ENCODE results near the gene CCDC148.
"Not testable (repeated sequence)": the region's sequence is repeated elsewhere in the genome, so short reads cannot be mapped to it uniquely, and the experiment has no call there.

CCDC148 gene

DNA sequence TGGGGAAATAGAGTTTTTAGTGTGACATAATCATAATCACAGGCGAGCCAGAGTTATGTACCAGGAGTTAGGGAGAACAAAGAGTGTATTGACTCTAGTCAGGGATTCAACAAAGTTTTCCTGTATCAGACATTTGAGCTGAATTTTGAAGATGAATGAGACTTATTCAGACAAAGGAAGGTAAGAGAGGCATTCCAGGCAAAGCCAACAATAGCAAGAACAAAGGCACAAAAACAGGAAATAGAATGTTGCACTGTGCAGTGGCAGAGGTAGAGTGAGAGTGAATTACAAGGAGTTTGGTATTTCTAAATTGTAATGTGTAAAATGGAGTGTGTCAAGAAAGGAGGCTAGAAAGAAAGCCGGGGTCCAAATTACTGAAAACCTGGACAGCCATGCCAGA is 156.2 kb downstream of the CCDC148 start:
- FAIRE-seq = no peak

DNA sequence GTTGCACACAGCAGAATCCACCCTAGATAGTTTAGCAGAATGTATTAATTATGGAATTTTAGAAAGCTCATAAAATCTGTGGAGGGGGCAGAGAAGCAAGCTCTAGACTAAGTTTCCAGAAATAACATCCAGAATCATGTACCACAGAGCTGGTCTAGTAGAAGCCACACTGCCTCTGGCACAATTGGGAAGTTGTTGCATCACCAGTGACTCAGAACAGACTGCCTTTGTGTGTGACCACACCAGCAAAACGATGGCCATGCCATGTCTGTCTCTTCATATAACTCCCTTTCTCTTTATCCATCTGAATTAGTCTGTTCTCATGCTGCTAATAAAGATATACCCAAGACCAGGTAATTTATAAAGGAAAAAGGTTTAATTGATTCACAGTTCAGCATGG is 158.9 kb downstream of the CCDC148 start:
- DNase-seq (ENCODE audit: low spot score) (no peak), FAIRE-seq (no peak)

More for the DNA sequence above, 156.2 kb downstream of the CCDC148 start:
- DNase-seq (ENCODE audit: low spot score) = no peak

DNA sequence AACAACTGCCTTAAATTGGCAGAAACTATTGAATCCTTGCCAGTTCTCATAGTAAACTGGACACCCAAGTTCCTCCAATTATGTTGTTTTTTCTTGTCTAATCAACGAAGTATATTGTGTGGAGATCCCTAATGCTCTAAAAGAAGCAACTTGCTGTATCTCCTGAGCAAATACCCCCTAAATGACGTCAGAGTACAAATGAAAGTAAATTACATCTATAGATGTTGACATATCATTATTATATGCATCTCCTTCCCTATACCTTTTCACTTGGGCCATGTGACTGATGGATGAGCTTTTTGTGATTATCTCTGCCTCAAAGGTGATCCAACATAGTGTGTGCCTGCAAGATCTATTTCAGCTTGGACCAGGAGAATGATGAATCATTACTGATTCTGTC is 159.4 kb downstream of the CCDC148 start:
- no peak for FAIRE-seq

DNA sequence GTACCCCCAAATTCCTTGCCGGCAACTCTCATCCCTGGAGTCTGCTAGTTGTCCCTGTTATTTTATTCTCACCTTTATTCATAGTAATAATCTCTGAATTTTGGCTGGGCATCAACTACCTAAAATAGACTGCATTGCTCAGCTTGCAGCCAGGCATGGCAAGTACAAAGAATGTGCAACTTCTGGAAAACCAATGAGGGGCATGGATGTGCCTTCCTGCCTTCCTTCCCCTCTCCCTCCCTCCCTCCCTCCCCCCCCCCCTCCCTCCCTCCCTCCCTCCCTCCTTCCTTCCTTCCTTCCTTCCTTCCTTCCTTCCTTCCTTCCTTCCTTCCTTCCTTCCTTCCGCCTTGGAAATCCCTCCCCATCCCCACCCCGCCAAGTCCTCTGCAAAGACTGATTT is 162.8 kb downstream of the CCDC148 start:
- no peak for FAIRE-seq
- no peak for DNase-seq (ENCODE audit: low spot score)

More for the DNA sequence above, 159.4 kb downstream of the CCDC148 start:
- no peak for DNase-seq (ENCODE audit: low spot score)

DNA sequence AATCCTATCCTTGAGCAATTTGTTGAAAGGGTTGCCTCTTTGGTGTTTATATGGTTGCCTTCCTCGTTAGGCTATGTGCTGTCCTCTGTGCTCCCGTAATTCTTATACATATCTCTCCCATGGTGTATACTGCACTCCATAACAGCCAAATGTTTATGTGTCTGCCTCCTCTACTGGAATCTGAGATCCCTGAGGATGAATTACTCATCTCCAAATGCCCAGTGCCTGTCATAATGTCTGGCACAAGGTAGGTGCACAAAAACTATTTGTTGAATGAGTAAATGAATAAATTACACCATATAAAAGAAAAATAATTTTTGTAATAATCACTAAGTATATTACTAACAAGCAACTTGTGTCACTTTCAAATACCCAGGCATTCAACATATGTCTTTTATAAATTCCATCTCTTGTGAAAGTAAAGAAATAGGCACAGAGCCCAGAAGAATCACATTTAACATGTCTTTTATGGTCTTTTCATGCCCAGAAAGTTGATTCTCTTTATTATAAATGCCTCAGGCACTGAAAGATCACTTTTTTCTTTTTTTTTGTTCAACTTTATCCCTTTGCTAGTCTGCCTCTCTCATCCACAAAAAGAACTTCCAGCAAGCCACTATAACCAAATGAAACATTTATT is 164.9 kb downstream of the CCDC148 start:
- FAIRE-seq (no peak), DNase-seq (ENCODE audit: low spot score) (no peak)

DNA sequence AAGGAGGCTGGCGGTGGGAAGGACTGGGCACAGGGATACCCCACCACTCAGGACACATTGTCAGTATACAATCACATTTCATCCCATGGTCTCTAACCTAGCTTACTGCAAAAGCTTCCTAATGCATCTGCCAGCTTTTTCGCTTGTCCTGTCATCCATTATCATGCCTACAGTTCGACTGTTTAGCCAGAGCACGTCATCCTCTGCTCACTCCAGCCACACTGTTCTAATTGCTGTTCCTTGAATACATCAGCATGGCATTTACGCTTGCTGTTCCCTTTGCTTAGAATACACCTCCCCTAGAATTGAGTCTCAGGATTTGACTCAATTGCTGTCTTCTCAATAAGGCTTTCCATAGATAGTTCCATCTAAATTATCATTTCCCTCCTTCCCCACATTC is 166.3 kb downstream of the CCDC148 start:
- DNase-seq (ENCODE audit: low spot score) (no peak), FAIRE-seq (no peak)

DNA sequence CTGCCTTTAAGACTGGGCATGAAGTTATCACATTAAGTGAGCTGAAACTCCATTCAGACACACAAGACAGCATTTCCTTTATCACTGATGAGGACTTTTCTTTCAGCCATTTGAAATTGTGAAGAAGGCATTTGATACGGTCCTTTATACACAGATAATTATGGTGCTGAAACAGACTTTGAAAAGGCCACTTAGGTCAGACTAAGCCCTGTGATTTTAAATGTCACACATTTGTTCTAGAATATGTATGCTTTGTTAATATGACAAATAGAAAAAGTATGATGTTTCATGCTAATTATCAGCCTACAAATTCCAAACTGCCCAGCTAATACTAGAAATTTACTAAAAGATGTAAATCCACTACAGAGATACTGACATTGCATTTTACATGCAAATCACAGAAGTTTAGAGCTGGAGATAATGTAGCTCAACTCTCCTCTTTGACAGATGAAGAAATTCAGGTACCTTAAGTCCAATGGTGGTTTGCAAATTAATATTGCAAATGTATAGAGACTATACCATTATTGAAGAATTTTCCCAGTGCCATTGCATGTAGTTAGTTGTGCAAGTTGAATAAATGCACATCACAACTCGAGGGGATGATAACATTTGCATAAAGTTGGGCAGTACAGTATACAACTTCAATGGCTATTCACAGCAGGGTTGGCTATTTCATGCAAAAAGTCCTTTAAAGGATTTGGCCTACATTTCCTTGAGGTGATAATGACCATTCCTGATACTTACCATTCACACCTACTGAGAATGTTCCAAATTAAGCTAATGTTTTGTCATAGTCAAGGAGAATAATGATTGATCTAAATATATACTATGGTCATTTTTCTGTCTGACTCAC is 179.7 kb downstream of the CCDC148 start:
- FAIRE-seq (no peak), DNase-seq (ENCODE audit: low spot score) (no peak)

DNA sequence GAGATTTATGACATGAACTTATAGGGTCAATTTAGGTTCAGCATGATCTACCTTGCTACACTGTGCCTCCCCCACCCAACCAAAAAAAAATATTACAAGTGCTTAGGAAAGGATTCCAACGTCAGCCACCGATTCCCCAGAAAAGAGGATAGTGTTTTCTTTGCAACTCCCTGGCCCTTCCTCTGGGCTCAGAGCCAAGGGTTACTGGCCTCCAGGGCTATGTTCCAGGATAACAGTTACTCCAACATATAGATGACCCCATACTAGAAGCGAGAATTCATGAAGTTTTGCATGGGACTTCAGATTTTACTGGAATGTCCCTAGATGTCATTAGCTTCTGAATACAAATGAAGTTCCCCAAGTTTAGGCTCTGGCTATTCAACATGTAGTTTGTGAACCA is 182.8 kb downstream of the CCDC148 start:
- FAIRE-seq (no peak), DNase-seq (ENCODE audit: low spot score) (no peak)

DNA sequence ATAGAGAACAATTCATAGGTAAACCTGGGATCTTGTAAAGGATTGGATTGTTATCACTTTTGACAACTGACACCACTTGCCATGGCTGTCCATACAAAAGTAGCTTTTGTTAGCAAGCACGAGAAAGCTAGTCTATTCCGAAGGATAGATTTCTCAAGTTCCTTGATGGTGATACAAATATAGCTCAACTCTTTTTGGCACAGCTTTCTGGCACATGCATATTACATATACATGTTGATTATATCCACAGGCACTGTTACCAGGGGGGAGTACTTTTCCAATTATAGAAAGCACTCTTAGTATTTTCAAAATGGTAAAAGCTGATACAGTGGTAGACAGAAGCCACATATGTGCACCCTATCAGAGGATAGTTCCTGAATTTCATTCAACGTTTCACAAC is 186.0 kb downstream of the CCDC148 start:
- FAIRE-seq = no peak
- DNase-seq (ENCODE audit: low spot score) = no peak

DNA sequence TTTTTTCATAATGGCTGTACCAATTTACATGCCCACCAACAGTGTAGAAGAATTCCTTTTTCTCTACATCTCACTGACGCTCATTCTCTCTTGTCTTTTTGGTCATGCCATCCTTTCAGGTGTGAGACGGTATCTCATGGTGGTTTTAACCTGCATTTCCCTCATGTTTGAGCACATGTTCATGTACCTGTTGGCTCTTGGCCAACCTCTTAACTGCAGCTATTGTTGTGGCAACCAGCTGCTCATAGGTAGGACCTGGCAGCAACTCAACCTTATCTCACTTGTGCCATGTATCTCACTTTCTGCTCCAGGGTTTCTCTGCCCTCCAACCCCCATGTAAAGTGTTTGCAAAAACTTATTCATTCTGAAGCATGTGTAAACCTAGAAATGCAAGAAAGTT is 187.4 kb downstream of the CCDC148 start:
- FAIRE-seq = no peak
- no peak for DNase-seq (ENCODE audit: low spot score)

DNA sequence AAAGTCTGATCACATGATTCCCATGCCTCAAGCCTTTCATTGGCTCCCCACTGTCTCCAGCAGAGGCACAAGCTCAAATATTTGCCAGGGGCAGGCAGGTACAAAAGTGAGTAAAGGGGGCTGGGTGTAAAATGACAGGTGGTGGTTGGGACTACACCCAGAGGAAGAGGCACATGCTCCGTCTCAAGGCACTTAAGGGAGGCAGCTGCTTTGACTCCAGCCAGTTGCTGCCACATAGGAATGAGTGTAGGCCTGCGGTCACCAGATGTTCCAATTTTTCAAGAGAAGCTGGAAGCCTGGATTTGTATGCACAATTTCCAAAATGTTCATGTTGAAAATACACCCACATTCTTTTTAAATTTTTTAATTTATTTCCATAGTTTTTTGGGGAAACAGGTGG is 190.4 kb downstream of the CCDC148 start:
- no peak for DNase-seq (ENCODE audit: low spot score)
- no peak for FAIRE-seq

DNA sequence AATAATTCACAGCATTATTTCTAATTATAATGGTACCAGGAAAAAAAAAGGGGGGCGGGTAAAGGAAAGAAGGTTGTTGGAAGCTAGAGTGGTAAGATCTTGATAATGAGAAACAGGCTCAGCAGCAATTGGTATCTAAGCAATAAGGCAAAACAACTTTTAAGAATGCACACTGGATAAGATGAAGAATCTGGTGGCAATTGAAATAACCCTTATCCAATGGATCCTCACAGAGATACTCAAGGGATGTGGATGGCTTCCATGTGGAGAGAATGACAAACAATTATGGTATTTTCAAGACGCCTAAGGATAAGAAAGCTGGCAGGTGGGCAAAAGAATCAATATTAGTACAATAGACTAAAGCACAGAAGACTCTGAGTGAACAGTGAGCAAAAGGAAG is 201.3 kb downstream of the CCDC148 start:
- FAIRE-seq (no peak), DNase-seq (ENCODE audit: low spot score) (no peak)

DNA sequence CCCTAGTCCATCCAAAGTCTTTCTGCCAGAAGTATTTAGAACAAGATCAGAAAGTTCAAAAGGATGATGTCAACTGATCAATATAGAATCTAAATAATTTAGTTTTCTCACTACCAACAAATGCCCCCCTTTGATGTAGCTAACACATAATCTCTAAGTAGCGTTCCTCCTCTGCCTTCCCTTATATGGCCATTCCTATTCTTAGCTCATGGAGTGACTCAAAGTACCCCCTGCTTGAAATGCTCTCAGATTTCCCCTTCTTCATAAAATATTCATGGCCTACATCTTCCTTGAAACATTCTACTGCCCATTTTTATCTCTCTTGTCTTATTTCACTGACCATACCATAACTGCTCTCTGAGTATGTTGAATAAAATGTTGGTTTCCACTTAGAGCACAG is 203.4 kb downstream of the CCDC148 start:
- FAIRE-seq = no peak

DNA sequence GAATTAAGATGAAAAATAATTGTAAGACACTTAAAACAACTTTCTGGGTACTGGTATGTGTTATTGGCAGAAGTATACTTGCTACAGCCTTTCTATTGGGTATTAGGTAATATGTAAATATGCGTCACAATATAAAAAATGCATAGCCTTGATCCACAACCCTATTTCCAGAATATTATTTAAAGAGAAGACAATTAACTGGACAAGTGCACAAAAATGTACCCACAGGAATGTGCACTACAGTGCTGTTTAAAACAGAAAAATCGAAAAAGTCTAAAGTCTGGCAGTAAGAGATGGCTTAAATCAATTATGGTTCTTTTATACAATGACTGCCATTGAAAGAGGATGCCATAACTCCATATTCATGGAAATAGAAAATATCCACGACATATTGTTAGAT is 205.2 kb downstream of the CCDC148 start:
- FAIRE-seq (no peak), DNase-seq (ENCODE audit: low spot score) (no peak)

More for the DNA sequence above, 203.4 kb downstream of the CCDC148 start:
- no peak for DNase-seq (ENCODE audit: low spot score)

DNA sequence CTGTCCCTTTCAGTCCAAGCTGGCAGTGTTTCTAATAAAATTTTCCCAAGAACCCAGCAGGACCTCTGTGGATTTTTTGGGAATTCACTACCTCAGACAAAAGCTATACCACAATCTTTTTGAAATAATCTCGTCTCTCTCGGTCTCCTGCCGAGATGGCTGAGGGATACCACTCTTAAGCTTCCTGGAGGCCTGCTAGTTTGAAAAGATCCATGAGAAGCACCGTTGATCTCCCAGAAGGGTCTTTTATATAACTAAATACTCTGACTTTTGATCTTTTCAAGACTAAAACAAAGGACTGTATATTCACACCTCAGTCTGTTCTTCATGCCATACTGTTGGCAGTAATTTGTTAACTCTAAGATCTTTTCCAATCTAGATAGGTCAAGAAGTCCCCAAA is 213.2 kb downstream of the CCDC148 start:
- DNase-seq (ENCODE audit: low spot score) = no peak
- no peak for FAIRE-seq

DNA sequence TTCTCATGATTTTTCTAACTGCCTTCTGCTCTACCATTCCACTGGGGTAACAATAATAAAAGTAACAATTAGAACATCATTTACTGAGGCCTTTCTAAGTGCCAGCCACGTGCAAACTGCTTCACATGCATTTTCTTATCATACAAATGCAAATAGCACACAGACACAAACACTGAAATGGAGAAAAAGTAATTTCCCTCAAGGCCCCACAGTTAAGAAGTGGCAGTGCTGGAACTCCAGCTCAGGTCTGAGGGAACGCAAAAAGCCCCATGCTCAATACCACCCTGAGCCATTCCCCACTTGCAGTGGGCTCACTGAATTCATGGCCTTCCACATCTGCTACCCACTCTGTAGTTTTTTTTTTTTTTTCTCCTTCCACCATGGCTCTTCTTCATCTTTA is 214.3 kb downstream of the CCDC148 start:
- FAIRE-seq (no peak), DNase-seq (ENCODE audit: low spot score) (no peak)

DNA sequence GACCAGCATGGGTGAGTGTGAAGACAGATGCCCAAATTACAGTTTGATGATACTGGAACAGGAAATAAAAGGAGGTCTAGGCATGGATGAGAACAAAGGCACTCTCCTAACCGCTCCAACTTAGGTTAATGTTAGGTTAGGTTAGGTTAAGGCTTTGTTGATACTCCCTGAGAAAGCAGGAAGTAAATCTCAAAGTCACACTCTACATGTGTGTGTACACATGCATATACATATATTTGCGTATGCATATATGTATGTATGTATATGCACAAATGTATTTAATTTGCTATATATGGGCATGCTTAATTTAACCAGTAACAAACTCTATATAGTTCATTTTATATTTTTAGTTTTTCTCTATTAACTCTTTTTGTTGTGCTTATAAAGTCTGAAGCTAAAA is 215.6 kb downstream of the CCDC148 start:
- DNase-seq (ENCODE audit: low spot score) (no peak), FAIRE-seq (no peak)

DNA sequence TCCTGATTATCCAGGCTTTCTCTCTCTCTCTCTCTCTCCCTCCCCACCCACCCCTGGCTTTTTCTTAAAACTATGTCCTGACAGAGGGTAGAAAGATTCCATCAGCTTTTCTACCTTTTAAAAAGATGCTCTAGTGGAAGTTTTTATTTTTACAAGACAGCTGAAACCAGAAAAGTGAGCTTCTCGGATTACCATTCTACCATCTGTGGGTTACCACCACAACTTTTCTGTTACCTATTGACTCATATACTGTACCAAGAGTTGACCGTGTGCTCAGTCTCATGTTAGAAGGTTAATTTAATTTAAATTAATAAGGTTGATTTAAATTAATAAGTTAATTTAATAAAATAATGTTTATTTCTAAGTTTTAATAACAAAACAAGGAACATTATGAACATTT is 217.3 kb downstream of the CCDC148 start:
- no peak for FAIRE-seq
- DNase-seq (ENCODE audit: low spot score) = no peak

DNA sequence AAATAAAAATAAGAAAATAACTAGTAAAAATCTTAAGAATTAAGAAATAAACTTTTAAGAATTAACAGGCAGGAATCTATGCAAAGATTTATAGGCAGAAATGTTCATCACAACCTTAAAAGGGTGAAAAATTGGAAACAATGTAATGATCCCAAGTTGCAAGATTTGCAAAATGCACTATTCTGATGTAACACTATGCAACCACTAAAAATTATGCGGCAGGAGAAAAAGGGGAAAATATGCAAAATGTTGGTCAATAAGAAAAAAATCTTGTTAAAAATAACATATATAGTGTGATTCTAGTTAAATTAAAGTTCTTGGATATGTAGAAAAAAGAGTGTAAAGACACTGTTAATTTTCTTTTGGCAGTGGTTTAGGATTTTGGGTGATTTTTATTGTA is 222.1 kb downstream of the CCDC148 start:
- DNase-seq (ENCODE audit: low spot score) (no peak), FAIRE-seq (no peak)

DNA sequence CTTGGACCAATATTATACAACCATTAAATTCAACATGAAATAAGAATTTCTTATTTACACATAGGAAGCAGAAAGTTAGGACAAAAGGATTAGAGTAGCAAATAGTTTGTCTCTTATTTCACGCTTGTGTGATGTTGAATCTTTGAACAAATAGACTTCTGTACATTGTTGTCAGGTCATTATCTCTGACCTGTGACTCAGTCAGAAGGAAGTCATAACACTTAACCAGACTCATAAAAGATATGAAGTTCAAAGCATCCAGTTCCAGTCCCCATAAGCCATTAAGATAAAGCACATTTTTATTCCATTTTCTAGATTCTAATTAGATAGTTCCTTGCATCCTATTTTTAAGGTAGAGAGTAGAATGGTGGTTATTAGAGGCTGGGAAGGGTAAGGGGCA is 224.1 kb downstream of the CCDC148 start:
- DNase-seq (ENCODE audit: low spot score) = no peak
- FAIRE-seq = no peak

DNA sequence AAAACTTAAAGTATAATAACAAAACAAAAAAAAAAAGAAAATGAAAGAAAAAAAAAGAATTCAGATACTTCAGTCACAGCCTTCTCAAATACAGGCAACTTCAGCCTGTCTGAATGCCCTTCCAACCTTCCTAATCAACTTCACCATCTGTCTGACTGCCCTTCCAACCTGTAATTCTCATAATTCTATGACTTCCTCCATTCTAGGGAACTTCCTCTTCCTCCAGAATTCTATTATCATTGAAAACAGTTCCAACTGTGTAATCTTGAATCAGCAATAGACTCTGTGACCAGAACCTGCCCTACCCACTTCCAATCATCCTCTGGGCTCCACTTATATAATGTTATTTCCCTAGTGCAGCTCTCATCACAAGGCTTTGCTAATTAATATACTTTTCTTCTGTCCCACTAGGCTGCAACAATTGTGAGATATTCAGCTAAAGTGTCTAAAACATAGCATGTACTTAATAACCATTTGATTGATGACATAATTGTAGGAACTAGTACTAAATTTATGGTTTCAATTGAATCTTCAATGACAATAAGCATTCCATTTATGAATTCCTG is 227.5 kb downstream of the CCDC148 start:
- DNase-seq (ENCODE audit: low spot score) (no peak), FAIRE-seq (no peak)

DNA sequence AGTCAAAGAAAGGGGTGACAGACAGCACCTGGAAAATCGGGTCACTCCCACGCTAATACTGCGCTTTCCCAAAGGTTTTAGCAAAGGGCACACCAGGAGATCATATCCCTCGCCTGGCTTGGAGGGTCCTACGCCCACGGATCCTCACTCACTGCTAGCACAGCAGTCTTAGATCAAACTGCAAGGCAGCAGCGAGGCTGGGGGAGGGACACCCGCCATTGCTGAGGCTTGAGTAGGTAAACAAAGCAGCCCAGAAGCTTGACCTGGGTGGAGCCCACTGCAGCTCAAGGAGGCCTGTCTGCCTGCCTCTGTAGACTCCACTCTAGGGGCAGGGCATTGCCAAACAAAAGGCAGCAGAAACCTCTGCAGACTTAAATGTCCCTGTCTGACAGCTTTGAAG is 233.5 kb downstream of the CCDC148 start:
- FAIRE-seq; DNase-seq (ENCODE audit: low spot score): not testable (repeated sequence)

Measured in RCC 7860 (cell line).